Nephron progenitor cell (in vitro differentiated cells): Measurements from ENCODE around the gene FTO.

Experiments used
- DNase-seq: peaks from one replicate; pipeline ENCODE4 v3.0.0; 2021
- H3K27ac Mint-ChIP-seq: 2 replicates; pipeline ENCODE4 v1.8.0; 2021; ENCODE audit warnings: mild to moderate bottlenecking, moderate library complexity, mixed read lengths
- H3K27me3 Mint-ChIP-seq: 2 replicates; pipeline ENCODE4 v1.8.0; 2021; ENCODE audit warnings: mild to moderate bottlenecking, low read depth, mixed read lengths; ENCODE audit not compliant: poor library complexity
- H3K36me3 Mint-ChIP-seq: 2 replicates; pipeline ENCODE4 v1.8.0; 2021; ENCODE audit warnings: low read depth, mixed read lengths
- H3K4me1 Mint-ChIP-seq: 2 replicates; pipeline ENCODE4 v1.8.0; 2021; ENCODE audit warnings: mixed read lengths
- H3K4me3 Mint-ChIP-seq: 2 replicates; pipeline ENCODE4 v1.8.0; 2021; ENCODE audit warnings: mild to moderate bottlenecking, moderate library complexity, mixed read lengths
- H3K9me3 Mint-ChIP-seq: 2 replicates; pipeline ENCODE4 v1.8.0; 2021; ENCODE audit warnings: mild to moderate bottlenecking, moderate library complexity, mixed read lengths
- TF ChIP-seq, protein P1 (sequence below): fragments of 200-600 bp; sonication (generic); IDR thresholded peaks from 2 replicates; pipeline ENCODE4 v1.5.0; 2021; ENCODE audit warnings: antibody characterized with exemption

FTO gene

DNA sequence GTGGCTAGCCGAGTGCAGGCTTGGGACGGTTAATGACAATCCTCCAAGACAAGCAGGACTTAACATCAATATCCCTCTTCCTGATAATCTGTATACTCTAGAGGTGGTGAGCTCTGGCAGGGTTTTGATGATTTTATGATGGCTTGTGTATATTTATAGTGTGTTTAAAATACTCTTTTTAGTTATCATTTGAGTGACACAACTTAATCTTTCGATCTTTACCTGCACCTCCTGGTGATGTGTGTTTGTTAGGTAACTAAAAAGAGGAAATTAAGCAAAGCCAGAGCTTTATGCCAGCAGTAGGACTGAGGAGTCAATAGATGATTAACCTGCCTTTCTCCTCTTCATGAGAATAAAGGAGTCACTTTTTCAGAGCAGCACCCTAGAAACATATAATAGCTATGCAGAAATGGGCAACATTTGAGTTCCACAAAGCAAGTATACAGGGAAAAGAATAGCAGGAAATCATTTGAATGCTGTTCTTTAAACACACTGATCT is 372.1 kb downstream of the FTO start:
- TF ChIP-seq, protein P1, sequence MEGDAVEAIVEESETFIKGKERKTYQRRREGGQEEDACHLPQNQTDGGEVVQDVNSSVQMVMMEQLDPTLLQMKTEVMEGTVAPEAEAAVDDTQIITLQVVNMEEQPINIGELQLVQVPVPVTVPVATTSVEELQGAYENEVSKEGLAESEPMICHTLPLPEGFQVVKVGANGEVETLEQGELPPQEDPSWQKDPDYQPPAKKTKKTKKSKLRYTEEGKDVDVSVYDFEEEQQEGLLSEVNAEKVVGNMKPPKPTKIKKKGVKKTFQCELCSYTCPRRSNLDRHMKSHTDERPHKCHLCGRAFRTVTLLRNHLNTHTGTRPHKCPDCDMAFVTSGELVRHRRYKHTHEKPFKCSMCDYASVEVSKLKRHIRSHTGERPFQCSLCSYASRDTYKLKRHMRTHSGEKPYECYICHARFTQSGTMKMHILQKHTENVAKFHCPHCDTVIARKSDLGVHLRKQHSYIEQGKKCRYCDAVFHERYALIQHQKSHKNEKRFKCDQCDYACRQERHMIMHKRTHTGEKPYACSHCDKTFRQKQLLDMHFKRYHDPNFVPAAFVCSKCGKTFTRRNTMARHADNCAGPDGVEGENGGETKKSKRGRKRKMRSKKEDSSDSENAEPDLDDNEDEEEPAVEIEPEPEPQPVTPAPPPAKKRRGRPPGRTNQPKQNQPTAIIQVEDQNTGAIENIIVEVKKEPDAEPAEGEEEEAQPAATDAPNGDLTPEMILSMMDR = no peak
- Mint-ChIP-seq H3K27ac (no peak overlapping the region), H3K27me3 (peaks cover 4% of the 10 kb centered on the region), H3K4me1 (peaks cover 43% of the 10 kb centered on the region), H3K4me3 (no peak overlapping the region), H3K9me3 (no peaks in the 10 kb centered on the region), H3K36me3 (peaks cover 9% of the 10 kb centered on the region)
- DNase-seq = no peak

DNA sequence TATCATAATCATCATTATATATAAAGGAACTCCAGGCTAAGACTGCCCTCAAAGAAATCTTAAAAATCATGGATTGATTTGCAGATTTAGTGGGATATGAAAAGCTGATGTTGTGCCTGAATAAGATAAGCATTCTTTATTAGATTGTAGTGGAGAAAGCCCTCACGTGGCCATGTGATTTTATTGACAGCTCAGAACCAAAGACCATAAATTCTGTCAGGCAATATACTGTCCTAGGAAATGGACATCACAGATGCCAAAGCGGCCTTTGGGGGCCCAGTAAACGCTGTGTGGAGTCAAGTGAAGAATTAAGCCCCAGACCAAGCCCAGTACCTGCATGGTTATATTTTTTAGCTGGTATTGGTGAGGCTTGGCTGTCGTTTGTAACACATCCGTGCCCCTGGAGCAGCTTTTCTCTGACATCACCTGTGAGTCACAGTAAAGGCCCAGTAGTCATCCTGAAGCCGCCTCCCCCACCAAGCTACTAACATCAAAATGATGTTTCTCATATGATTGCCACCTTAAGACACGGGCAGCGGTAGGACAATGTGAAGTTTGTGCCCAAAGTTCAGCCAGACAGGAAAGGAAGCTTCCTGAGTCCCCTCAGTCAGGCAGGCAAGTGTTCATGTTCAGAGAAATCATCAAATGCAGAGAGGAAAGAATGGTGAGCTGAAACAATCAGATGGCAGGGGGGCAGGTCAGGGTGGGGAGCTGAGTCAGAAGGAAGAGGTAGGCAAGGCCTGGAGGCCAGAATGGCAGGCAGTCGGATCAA is 373.3 kb downstream of the FTO start:
- peak overlapping the region; percentile 36 for H3K27ac Mint-ChIP-seq

DNA sequence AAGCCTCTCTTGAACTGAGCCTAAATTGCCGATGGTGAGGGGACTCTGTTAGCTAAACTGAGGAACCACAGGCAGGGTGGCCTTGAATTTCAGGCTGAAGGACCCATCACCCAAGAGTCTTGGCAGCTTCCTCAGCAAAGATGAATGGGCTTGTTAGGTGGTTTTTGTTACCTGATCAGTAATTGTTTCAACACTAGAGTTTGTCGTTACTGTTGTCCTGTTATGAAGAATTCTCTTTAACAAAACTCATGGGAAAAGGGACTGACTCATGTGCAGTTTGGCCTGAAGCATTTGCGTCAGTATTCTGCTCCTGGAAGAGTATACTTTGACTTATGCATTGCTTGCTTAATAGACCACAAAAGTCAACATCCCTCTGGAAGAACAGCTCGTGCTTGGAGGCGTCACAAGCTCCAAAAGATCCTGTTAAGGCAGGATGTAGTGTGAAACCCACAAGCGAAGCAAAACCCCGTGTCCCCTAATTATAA is 376.6 kb downstream of the FTO start:
- Mint-ChIP-seq H3K27me3 (no peaks in the 10 kb centered on the region), H3K9me3 (no peaks in the 10 kb centered on the region), H3K4me1 (peaks cover 30% of the 10 kb centered on the region), H3K36me3 (no peaks in the 10 kb centered on the region), H3K27ac (peak overlapping the region; percentile 72), H3K4me3 (no peak overlapping the region)
- no peak for DNase-seq
- TF ChIP-seq, protein P1 = no peak

More for the DNA sequence above, 373.3 kb downstream of the FTO start:
- H3K4me3 Mint-ChIP-seq = no peak overlapping the region
- TF ChIP-seq, protein P1 = no peak
- no peaks in the 10 kb centered on the region for H3K9me3 Mint-ChIP-seq
- peaks cover 9% of the 10 kb centered on the region for H3K36me3 Mint-ChIP-seq
- peaks cover 31% of the 10 kb centered on the region for H3K4me1 Mint-ChIP-seq
- H3K27me3 Mint-ChIP-seq = peaks cover 4% of the 10 kb centered on the region
- DNase-seq = no peak

DNA sequence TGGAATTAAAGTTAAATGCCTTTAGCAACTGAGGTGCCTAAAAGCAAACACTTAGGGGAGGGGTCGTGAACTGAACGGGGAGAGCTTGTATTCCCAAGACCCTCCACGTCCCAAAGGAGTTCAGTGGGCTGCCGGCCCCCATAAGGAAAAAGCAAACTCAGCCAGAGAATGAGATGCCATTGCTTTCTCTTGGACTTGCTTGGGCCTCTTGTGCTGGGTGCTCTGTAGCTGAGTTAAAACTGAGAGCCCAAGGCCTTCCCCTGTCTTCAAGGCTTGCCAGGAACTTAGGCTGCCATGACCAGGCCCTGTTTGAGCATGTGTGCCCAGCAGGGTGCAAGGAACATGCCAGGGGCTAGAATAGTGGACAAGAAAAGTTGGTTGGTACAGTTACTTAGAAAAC is 382.8 kb downstream of the FTO start:
- Mint-ChIP-seq H3K36me3 (peaks cover 23% of the 10 kb centered on the region), H3K4me1 (peaks cover 11% of the 10 kb centered on the region), H3K27me3 (no peaks in the 10 kb centered on the region), H3K27ac (no peak overlapping the region), H3K4me3 (no peak overlapping the region), H3K9me3 (no peaks in the 10 kb centered on the region)
- TF ChIP-seq, protein P1 = no peak
- DNase-seq = no peak

DNA sequence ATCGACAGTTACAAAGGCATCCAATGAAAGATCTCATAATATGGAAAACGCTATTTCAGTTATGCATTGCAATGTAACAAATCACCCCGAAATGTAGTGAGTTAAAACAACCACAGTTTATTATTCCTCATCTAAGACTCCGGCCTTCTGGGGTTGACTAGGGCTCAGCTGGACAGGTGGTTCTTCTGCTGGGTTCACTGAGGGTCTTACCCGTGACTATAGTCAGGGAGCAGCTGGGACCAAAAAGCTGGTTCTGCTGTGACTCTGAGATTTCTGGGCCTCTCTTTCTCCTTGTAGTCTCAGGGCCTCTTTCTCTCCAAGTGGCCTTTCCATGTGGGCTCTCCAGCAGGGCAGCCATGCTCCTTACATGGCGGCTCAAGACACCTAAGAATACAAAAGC is 386.6 kb downstream of the FTO start:
- TF ChIP-seq, protein P1 = no peak
- H3K4me1 Mint-ChIP-seq = peaks cover 36% of the 10 kb centered on the region
- peaks cover 29% of the 10 kb centered on the region for H3K36me3 Mint-ChIP-seq
- H3K27me3 Mint-ChIP-seq = no peaks in the 10 kb centered on the region
- DNase-seq = no peak
- no peaks in the 10 kb centered on the region for H3K9me3 Mint-ChIP-seq
- H3K27ac Mint-ChIP-seq = no peak overlapping the region
- no peak overlapping the region for H3K4me3 Mint-ChIP-seq

DNA sequence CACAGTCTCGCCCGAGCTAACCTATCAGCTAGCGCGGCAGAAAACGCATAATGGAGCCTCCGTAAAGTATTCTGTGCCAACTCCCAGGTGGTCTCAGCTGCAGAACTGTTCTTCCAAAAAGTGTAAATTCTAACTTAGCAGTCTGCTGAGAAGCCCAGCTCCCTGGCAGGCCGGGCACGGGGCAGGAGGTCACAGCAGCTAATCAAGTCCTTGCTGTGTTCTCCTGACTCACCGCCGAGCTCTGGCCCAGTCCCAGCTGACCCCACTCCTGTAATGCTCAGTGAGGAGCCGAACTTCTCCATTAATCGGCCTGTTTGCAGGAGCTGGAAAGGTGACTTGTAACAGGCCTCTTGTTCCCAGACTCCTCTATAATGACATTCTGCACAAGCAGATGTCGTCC is 389.3 kb downstream of the FTO start:
- no peak for DNase-seq
- Mint-ChIP-seq H3K36me3 (peaks cover 37% of the 10 kb centered on the region), H3K27me3 (no peaks in the 10 kb centered on the region), H3K9me3 (no peaks in the 10 kb centered on the region), H3K4me1 (peaks cover 36% of the 10 kb centered on the region), H3K4me3 (no peak overlapping the region), H3K27ac (peak overlapping the region; percentile 55)
- TF ChIP-seq, protein P1 = no peak
